ENCODE results near the gene SMARCB1. TPM values are rescaled to one million over a fixed set of nuclear protein-coding genes. Genes with fewer than 3 reads are reported as not detected.

SMARCB1 gene
- 24.5 and 45.8 TPM in 2 replicates for total RNA-seq

DNA sequence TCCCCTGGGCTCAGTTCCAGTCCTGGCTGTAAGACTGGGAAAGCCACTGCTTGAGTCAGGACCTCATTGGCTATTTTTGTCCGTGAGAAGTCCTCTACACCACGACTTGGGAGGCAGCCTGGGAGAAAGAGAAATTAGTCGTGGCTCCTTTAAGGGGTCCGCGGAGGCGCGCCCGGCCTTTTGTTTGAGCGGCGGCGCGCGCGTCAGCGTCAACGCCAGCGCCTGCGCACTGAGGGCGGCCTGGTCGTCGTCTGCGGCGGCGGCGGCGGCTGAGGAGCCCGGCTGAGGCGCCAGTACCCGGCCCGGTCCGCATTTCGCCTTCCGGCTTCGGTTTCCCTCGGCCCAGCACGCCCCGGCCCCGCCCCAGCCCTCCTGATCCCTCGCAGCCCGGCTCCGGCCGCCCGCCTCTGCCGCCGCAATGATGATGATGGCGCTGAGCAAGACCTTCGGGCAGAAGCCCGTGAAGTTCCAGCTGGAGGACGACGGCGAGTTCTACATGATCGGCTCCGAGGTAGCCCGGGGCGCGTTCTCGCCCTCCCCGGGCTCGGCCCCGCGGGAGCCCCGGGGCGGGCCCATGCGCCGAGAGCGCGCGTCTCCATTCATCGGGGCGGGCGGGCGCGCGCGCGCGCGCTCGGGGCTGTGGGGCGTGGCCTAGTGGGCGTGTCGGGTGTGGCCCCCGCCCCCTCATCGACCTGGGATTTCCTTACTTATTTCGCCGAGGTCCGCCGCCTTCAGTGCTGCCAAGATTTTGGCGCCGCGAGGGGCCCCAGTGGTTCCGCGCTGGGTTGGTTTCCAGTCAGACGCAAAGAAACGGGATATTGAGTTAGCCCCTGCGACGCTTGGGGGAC lies at the start of gene SMARCB1:
SMARCB1 (plus strand) TSS at position 215 of the 848 bp plus-strand sequence; CDS start at position 419, 204 bp downstream.
- DNase-seq: peak; percentile 92

DNA sequence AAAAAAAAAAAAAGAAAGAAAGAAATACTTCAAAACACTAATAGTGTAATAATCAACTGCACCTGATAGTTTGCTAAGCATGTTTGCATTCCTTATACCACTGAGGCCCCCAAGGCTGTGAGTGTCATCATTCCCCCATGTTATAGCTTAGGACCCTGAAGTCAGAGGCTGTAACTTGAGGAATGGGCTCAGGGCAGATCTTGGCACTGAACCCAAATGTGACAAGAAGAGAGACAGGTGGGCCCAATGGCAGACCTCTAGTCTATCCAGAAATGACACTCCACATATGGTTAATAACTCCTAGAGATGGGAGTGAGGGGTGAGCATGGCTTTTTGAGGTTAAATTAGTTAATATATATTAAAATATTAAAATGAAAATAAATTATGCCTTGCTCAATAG lies 49.1 kb upstream of the SMARCB1 start:
- no peak for DNase-seq

DNA sequence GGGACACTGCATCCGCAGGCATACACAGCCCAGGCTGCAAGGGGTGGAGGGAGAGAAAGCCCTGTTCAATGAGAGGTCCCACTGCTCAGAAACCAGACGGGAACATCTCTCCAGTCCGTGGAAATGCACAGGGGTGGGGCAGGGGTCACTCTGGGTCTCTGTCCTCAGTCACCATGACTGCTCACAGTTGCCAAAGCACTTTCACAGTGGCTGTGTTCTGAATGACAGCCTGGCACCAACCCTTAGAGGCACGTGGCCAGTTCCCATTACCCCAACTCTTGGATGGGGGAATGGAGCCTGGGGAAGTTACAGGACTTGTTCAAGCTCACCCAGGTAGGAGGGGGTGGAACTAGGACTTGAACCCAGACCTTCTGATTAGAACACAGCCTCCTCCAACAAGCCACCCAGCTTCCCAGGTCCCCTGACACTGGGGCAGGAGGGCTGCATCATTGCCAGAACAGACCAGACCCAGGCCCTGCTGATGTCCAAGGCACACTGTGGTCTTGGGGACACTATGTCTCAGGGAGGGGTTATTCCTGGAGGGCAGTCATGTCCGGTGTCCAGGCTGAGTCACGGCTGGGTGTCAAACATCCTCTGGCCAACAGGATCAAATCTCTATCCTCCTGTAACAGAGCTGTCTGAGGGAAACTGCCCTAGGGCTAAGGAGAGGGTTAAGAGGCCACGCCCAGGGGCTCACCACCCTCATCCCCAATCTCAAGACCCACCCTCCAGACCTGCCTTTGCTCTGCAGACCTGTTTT lies 44.1 kb upstream of the SMARCB1 start:
- DNase-seq: no peak

DNA sequence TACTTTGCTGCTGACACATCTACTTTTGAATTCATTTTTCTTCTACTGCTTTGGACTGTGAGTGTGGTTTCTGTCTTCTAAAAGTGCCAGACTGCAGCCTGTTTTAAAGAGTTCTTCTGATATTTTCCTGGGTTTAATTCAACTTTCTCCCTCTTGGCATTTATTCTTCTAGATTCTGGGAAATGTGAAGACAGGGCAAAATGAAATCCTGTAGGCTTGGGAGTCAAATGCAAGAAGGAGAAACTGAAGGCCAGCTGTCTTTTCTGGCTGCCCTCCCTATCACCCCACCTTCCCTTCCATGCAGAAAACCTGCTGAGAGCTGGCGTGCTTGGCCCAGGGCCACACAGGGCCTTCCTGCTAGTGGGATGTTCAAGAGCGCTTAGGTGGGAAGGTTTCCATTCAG lies 43.5 kb upstream of the SMARCB1 start:
- no peak for DNase-seq

DNA sequence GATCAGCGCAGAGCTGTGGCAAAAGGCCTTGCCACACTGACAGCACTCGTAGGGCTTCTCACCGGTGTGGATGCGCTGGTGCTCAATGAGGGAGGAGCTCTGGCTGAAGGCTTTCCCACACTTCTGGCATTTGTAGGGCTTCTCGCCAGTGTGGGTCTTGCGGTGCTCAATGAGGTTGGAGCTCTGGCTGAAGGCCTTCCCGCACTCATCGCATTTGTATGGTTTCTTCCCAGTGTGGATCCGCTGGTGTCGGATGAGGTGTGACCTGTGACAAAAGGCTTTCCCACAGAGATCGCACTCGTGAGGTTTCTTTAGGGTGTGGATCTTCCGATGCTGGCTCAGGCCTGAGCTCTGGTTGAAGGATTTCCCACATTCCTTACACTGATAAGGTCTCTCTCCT lies 42.8 kb upstream of the SMARCB1 start:
- DNase-seq: no peak

DNA sequence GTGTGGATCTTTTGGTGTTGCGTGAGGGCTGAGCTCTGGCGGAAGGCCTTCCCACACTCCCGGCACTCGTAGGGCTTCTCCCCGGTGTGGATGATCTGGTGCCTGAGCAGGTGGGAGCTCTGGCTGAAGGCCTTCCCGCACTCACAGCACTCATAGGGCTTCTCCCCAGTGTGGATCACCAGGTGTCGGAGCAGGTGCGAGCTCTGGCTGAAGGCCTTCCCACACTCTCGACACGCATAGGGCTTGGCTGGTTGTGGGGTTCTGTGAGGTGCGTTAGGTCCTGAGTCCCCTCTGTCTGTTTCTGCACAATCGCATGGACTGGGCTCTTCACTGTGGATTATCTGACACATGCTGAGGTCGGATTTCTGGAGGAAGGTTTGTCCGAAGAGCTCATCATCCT lies 42.3 kb upstream of the SMARCB1 start:
- no peak for DNase-seq

DNA sequence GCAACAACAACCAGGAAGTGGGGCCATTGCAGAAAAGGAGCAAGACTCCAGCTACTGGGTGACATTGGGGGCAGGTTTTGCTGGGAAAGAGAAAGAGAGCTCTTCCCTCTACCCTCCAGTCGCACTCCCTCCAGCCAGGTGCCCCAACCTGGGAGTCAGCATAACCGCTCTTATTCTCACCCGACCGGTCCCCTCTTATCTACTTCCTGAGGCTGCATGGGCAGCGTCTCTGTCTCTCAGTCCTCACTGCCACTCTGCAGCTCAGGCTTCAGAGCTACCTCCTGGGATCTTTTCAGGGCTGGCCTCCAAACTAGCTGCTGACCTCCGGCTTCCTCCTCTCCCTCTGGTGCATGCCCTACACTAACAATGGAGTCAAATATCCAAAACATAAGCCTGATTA lies 41.0 kb upstream of the SMARCB1 start:
- DNase-seq: no peak

DNA sequence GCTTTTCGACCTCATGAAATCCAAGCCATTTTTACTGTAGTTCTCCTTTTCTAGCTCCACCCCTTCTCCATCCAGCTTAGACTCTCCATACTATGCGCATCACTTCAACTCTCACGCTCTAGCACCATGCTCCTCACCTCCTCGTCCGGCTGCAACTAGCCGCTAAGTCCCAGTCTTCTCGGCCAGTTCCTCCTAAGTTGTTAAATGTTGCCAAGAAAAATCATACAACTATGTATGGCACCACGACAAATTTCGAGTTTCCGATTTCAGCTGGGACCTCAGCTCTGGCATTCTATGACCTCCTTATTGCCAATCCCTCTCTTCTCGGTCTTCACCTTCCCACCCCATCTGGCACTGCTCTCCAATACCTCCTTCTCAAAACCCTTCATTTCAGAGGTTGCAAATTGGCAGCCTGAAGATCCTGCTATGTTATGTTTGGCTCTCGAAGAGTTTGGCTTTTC lies 36.9 kb upstream of the SMARCB1 start:
- peak; percentile 42 for DNase-seq

DNA sequence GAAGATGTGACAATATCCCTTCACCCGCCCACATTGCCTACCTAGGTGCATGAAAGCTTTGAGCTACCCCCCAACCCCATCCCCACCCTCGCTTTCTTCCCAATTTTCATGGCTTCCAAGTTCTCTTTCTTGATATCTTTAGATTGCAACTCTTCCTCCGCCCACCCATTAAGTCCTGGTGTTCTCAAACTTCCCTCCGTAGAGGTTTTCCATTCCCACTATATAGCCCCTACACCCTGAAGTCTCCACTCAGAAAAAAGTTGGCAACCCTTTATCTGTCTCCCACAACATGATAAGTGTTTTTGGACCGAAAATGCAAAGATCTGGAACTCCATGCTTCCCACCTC lies 36.4 kb upstream of the SMARCB1 start:
- DNase-seq: no peak

DNA sequence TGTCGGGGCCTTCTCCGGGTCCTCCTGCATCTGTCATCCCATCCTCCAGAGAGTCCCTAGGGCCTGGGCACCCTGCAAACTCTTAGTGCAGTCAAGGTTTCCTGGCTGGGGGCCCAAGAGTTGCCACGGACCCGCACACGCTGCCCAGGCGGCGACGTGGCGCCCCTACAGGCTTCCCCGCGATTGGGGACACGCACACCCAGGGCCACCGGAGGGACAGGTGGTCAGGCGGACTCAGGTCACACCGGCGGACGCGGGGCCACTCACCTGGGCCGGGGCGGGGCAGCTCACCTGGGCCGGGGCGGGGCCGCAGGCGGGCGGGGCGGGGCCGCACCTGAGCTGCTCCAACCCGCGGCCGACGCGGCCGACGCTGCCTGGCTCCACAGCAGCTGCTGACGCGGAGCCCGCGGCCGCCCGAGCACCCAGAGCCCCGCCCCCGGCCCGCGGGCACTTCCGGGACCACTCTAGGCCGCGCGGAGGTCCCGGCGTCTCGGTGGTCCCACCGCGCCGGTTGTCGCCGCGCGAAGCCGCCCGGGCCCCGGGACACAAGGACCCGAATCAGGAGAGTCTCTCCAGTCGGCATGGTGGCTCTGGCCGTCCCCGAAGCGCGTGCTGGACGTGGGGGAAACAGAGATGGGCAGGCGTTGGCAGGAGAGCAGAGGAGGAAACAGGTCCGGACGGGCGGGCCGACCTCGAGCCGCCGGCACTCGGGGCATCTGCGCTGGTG lies 35.9 kb upstream of the SMARCB1 start, which contains the start of gene ZNF70:
ZNF70 (minus strand) TSS at position 399 of the 727 bp plus-strand sequence. CDS start 5,972 bp downstream, outside the sequence.
- DNase-seq: peak; percentile 80

DNA sequence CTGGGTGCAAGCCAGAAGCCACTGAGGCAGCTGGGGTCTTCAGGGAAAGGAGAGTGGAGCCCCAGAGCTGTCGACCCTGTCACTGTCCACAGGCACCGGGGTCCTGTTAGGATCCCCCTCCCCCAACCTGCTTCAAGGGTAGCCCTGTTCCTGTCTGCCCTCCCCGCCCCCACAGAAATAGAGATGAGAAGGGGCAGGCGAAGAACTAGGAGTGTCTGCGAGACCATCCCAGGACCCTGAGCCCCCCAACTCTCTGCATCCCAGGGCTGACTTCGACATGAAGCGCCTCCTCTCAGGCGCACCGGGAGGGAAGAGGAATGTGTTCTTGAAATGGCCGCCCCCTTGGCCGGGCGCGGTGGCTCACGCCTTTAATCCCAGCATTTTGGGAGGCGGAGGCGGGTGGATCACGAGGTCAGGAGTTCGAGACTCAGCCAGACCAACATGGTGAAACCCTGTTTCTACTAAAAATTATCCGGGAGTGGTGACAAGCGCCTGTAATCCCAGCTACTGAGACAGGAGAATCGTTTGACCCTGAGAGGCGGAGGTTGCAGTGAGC lies 35.2 kb upstream of the SMARCB1 start:
- no peak for DNase-seq

DNA sequence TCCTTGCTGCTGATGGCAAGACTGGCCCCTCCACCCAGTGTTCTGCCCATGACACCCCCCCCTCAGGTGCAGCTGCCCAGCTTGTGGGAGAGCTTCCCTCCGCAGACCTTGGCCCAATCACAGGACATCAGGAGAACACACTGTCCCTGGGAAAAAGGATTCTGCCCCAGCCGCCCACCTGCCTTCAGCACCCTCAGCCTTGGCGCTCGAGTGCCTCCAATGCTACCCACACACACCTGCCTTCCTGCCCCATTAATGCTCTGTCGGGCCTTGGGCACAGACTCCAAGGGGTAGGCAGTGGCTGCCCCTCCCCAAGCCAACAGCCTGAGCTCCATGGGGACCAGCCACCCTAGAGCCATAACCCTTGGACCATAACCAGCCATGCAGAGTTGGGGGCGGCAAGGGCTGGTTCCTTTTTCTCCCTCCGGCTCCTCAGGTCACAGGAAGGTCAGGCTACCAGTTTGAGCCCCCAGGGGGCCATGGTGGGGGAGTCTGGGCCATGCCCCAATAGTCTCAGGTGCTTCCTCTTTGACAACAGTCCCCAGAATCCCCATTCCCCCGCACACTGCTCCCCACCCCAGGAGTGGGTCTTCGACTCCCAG lies 34.6 kb upstream of the SMARCB1 start:
- no peak for DNase-seq

DNA sequence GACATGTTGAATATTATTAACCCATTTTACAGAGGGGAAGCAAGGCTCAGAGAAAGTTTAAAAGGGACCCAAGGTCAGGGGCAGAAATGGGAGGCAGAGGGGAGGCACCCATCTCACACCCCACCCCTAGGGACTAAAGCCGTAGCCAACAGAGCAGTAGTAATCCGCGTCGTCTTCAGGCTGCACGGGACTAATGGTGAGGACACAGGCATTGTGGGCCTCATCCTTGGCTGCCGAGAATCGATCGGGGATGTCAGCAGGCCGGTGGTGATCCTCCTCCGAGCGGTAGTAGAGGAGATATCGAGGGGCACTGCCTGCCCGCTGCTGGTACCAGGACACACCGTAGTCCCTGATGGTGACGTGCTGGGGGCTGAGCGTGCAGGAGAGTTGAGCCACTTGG lies 34.0 kb upstream of the SMARCB1 start:
- DNase-seq: no peak

DNA sequence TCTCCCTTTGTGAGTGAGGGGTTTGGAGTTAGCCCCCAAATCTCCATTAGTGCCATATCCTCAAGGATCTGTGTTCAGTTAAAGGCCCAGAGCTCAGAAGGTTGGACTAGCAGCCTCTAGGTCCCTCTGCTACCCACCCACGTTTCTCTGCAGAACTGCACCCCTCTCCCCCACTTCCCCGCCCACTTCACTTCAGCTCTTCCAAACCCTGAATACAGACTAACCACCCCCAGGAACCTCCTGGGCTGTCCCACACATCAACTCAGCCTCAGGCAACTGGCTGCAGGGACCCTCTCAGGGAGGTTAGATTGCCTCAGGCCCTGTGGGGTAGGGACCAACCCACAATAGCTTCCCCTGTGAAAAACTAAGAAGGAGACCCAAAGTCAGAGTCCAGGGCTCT lies 33.4 kb upstream of the SMARCB1 start:
- no peak for DNase-seq

DNA sequence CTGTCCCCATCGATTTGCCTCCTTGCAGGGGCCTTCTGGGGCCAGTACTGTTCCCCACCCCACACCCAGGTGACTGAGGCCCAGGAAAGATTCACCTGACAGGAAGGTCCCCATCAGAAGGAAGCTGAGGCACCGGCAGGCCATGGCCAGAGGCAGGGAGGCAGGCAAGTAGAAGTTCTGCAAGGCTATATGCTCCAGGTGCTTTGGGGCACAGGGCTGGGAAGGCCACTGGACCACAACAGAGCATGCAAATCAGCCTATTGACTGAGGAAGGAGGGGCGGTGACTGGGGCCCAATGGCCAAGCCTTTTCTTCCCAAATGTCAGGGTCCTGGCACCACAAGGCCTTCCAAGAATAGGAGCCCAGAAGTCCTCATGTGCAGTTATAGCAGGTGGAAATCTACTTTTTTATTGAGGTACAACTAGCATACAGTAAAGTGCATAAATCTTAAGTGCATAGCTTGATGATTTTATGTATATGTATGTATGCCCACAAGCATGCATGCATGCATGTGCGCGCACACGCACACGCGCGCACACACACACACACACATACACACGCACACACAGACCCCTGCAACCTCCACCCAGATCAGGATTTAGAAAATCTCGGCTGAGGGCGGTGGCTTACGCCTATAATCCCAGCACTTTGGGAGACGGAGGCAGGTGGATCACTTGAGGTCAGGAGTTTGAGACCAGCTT lies 32.4 kb upstream of the SMARCB1 start, which contains the start of gene VPREB3:
VPREB3 (minus strand) TSS at position 206 of the 700 bp plus-strand sequence; CDS start at position 144, 62 bp downstream.
- DNase-seq: no peak

DNA sequence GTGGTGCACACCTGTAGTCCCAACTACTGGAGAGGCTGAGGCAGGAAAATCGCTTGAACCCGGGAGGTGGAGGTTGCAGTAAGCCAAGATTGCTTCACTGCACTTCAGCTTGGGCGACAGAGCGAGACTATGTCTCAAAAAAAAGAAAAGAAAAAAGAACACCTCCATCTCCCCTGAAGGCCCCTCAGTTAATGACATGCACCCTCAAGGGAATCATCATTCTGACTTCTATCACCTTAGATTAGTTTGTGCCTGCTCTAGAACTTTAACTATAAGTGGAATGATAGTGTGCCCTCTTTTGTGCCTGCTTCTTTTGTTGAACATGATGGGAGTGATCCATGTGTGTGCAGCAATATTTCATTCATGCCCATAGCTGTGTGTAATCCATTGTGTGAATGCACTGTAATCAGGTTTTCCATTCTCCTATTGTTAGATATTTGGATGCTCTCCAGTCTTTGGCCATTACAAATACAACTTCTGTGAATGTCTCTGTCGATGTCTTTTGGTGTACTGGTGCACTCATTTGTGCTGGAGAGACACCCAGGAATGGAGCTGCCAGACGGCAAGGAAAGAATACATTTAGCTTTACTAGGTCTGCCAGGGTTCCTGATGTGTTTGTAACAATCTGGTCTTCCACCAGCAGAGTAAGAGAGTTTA lies 31.7 kb upstream of the SMARCB1 start:
- DNase-seq: peak; percentile 78

DNA sequence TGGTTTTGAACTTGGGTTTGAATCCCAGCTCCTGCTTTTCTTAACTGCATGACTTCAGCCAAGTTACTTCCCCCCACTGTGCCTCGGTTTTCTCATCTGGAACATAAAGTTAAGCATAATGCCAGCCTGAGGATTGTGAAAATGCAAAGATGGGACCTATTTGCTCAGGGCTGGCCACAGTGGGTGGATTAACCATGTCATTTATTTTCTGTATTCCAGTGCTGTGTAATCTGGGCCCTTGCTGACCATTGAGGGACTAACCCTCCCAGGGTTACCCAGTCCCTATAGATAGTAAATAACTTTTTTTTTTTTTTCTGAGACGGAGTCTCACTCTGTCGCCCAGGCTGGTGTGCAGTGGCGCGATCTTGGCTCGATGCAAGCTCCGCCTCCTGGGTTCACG lies 31.1 kb upstream of the SMARCB1 start:
- no peak for DNase-seq

DNA sequence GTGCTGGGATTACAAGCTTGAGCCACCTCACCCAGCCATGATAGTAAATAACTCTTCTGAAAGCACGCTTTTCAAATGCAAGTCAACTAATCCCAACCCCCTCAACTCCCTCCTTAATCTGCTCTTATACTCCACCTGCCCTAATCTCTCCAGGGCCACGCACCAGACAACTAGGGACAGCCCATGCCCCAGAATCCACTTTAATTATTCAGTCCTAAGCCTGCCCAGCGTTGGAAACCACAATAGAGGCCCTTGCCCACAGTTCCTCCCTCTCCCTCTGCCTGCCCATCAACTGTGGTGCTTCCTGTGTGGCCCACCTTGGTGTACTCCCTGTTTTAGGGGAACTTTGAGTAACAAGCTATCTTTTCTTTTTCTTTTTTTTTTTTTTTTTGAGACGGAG lies 29.9 kb upstream of the SMARCB1 start:
- DNase-seq: no peak

DNA sequence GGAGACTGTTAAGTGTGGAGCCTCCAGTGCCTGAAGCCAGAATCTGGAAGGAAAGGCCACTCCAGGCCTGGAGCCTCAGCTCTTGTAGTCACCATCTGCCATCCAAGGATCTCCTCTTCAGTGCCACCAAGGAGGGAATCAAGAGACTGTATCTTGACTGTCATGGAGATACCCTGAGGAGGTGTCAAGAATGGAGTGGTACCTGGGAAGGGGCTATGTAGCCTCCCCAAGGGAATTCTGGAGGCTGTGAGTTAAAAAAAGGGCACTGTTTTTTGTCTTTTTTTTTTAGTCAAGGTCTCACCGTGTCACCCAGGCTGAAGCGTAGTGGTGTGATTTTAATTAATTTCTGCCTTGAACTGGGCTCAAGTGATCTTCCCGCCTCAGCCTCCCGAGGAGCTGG lies 27.2 kb upstream of the SMARCB1 start:
- no peak for DNase-seq

DNA sequence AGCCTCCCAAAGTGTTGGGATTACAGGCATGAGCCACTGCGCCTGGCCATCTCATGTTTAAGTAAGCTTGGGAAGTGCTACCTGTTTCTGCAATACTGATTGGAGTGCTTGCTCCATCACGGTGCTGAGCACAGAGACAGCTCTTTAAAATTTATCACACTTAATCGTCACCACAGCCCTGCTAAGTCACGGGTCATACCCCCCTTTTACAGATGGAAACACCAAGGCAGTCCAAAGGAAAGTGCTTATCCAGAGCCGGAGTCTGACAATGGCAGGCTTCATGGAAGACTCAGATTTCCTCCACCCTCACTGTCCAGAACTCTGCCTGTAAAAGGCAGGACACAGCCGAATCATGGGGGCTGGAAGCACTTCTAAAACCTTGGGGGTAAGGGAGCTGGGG lies 26.7 kb upstream of the SMARCB1 start:
- DNase-seq: no peak

All from dermis blood vessel endothelial cell (primary cell).